HG03039 (cell line): ENCODE results near the gene PRKCSH.
"Not testable (repeated sequence)": the region's sequence is repeated elsewhere in the genome, so short reads cannot be mapped to it uniquely, and the experiment has no call there.

Experiments used
- ATAC-seq: cut with Tn5 transposase; IDR thresholded peaks from one replicate; pipeline ENCODE4 v1.9.1; 2021; ENCODE audit warnings: mild to moderate bottlenecking, moderate library complexity; ENCODE audit not compliant: unreplicated experiment

Gene PRKCSH

GRCh38 chr19:11450570-11451326, 15.3 kb downstream of the PRKCSH start:
- no peak for ATAC-seq

DNA sequence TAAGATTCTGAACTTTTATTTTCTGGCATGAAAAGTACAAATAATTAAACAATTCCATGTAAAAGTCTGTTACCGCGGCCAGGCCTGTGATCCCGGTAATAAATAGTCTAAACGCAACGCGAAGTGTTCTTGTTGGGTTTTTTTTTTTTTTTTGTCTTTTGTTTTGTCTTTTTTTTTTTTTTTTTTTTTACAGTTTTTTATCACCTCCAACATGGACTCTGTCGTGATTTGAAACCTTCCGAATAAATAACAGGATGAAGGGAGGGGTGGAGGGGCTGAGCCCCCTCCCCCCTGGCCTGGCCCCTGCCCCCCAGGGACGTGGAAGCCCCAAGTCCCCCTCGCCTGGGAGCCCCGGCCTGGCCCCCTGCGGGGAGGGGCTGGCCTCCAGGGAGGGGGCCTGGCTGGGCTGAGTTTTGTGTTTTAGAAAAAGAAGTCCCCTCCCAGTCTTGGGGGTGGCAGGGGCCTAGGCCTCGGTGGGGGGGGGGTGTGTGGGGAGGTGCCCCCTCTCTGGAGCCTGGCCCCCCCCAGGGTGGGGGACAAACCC, 16.0 kb downstream of the PRKCSH start:
- ATAC-seq = no peak

GRCh38 chr19:11451871-11452619, 16.6 kb downstream of the PRKCSH start:
- no peak for ATAC-seq

DNA sequence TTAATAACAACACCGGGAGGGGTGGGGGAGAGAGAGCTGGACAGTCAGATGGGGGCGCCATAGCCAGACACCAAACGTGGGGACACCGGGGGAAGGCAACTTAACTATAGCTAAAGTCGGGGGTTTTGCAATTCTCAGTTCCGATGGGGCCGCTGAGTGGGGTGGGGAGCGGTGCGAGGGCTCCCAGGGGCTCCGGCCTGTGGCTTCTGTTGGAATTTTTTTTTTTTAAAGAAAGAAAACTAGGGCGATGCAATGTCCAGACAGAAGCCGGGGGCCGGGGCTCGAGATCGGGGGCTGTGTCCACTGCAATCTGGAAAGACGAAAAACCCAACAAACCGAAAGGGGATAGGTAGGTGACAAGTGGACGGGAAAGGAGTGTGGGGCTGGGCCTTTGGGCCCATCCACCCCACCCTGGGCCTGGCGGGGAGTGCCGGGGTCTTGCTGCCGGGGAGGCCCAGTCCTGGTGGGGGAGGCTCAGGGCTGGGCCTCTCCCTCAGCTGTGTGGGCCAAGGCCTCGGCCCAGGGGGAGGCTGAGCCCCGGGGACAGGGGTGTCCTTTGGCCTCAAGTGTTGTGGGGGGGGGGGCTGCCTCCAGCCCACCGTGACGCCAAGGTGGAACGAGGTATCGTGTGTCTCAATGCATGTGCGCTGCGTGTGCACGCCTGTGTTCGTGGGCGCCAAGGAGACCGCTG, 17.3 kb downstream of the PRKCSH start:
- no peak for ATAC-seq

DNA sequence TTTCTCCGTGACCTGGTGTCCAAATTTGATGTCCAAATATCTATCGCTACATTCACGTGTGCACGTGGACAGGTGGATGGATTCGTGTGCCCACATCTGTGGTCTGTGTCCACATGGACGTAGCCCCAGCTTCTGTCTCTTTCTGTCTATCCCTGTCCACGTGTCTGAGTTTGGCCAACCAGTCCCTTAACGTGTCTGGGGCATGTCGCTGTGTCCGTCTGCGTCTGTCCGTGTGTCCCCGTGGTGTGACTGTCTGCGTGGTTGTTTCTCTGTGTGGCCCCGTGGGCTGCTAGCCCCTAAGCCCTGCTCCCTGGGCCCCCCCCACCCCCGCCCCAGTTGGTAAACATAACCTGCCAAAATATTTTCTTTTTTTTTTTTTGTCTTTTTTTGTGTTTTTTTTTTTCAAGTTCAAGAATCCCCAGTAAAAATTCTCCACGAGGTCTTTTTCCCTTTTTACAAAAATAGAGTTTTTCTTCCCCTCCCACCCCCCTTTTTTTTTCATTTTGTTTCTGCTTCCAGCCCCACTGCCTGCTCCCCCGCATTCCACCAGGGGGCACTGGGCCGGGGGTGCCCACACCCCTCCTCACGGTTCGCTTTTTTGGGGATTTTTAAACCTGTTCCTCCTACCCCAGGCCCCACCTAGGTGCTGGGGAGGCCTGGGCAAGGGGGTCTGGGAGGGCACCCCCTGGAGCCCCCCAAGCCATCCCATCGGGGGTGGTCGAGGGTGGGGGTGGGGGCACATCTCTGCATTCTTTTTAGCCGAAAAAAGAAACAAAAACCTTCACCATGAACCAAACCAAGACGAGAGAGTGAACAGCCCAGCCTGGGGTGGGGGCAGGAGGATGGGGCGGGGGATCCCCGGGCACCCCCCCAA, 18.3 kb downstream of the PRKCSH start:
- no peak for ATAC-seq

GRCh38 chr19:11455233-11455554, 19.8 kb downstream of the PRKCSH start:
- ATAC-seq = not testable (repeated sequence)

DNA sequence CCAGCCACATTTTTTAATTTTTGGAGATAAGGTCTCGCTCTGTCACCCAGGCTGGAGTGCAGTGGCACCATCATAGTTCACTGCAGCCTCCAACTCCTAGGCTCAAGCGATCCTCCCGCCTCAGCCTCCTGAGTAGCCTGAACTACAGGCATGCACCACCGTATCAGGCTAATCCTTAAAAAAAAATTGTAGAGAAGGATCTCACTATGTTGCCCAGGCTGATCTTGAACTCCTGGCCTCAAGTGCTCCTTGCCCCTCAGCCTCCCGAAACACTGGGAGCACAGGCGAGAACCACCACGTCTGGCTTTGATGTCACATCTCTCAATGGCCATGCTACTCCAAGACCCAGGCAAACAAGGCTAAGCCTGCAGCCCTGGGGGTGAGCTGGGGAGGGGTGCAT, 21.2 kb downstream of the PRKCSH start:
- no peak for ATAC-seq

GRCh38 chr19:11457115-11457514, 21.7 kb downstream of the PRKCSH start:
- ATAC-seq = no peak

GRCh38 chr19:11457831-11458230, 22.4 kb downstream of the PRKCSH start:
- no peak for ATAC-seq

DNA sequence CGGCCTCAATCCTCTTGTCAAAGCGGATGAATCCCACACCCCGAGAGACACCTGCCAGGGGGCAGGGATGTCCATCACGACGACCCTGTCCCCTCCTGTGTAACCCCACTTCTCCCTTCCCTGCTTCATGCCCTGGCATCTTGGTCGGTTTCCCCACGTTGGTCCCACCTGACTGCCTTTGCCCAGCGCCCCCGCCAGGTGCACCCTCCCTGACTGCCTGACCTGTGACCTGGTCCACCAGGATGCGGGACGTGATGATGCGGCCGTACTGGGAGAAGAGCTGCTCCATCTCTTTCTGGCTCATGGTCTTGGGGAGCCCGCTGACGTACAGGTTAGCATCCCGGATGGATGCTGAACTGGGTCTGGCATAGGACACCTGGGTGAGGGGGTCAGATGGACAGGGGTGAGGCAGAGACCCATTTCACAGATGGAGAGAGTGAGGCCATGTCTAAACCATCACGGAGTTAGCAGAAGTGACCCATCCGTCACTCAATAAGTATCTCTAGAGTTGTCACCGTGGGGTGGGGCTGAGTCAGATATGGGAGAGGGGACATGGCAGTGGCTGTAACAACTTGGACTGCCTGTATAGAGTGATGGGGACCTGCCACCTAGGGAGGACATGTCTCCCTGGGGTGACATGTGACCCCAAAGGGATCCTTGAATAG, 22.9 kb downstream of the PRKCSH start:
- no peak for ATAC-seq

DNA sequence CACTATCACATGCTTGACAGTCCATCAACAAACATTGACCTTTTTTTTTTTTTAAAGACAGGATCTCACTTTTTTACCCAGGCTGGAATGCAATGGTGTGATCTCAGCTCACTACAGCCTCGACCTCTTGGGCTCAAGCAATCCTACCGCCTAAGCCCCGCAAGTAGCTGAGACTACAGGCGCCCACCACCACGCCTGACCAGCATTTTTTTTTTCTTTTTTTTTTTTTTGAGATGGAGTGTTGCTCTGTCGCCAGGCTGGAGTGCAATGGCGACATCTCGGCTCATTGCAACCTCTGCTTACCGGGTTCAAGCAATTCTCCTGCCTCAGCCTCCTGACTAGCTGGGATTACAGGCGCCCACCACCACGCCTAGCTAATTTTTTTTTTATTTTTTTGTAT, 23.5 kb downstream of the PRKCSH start:
- not testable (repeated sequence) for ATAC-seq

DNA sequence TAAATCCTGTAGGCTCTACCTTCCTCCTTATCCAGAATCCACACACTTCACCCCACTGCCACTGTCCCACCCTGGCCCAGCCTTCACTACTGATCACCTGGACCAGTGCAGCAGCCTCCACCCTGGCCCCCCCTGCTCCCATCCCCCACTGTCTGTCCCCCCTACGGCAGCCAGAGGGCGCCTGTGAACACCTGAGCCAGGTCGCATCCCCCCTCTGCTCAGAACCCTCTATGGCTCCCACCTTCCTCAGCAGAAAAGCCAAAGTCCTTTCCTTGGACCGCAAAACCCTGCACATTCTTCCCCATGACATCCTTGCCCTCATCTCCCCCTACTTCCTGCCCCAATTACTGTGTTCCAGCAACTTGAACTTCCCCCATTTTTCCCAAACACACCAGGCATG, 24.8 kb downstream of the PRKCSH start:
- ATAC-seq = no peak

GRCh38 chr19:11461453-11461852, 26.0 kb downstream of the PRKCSH start:
- no peak for ATAC-seq

DNA sequence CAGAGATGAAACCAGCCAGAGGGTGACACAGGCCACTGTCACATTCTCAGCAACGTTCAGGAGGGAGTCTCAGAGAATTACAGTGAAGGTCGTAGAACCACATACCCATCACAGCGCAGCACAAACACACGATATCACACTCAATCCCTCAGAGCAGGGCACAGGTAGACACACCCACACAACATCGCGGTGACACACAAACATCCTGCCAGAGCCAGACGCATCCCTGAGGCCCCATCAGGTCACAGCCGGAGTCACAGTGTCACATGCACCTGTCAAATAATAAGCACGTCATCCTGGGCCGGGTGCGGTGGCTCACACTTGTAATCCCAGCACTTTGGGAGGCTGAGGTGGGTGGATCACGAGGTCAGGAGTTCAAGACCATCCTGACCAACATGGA, 28.0 kb downstream of the PRKCSH start:
- ATAC-seq = no peak

DNA sequence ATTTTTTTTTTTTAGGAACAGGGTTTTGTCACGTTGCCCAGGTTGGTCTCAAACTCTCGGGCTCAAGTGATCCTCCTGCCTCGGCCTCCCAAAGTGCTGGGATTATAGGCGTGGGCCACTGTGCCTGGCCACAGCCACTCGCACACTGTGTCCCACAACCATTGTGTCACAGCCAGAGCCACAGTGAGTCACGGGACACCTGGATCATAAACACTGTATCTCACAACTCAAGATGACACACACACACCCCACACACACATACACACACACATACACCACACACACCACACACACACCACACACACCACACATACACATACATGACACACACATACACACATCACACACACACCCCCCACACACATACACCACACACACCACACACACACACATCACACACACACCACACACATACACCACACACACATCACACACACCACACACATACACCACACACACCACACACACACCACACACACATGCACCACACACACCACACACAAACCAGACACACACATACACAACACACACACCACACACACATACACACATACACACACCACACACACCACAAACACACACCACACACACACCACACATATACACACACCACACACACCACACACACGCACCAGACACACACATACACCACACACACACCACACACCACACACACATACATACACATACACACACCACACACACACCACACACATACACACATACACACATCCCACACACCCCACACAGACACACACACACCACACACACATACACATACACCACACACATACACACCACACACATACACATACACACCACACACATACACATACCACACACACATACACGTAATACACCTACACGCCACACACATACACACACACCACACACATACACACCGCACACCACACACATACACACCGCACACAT, 29.2 kb downstream of the PRKCSH start:
- ATAC-seq = no peak

DNA sequence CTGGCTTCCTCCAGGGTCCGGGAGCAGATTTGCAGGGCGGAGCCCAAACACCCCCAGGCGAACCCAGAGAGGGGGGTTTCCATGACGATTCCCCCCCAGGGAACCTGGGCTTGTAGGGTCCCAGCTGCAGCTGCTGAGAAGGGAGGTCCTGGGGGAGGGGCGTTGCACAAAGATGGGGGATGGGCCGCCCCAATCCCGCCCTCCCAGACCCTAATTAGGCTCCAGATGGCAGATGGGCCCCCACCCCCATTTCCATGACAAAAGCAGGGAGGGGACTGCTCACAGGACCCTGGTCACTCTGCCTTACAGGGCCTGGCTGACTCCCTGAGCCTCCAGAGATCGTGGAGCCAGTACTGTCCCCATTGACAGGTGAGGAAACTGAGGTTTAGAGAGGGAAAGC, 30.2 kb downstream of the PRKCSH start:
- no peak for ATAC-seq

DNA sequence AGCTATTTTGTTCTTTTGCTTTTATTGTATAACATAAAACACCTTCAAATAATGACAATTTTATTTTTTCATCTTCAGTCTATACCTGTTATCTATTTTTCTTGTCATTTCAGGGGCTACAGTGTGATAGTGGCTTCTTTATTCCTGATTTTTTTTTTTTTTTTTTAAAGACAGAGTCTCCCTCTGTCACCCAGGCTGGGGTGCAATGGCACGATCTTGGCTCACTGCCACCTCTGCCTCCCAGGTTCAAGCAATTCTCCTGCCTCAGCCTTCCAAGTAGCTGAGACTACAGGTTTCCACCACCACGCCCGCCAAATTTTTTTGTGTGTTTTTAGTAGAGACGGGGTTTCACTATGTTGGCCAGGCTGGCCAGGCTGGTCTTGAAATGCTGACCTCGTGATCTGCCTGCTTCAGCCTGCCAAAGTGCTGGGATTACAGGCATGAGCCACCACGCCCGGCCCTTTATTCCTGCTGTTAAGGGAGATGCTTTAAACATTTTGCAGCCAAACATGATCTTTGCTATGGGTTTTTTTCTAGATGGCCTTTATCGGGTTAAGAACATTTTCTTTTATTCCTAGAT, 32.9 kb downstream of the PRKCSH start:
- not testable (repeated sequence) for ATAC-seq

DNA sequence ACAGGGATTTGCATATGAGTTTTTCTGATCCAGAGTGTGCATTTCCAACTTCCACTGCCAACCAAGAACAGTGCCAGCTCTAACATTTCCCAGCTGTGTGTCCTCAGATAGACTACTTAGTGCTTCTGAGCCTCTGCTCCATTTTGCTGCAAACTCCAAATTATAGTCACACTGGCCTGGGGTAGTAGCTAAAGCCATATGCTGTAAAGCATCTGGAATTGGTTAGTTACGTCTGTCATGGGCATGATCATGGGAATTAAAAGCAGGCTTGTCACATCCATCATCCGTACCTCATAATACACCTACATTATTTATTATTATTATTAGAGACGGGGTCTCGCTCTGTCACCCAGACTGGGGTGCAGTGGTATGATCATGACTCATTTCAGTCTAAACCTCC, 38.3 kb downstream of the PRKCSH start:
- no peak for ATAC-seq

DNA sequence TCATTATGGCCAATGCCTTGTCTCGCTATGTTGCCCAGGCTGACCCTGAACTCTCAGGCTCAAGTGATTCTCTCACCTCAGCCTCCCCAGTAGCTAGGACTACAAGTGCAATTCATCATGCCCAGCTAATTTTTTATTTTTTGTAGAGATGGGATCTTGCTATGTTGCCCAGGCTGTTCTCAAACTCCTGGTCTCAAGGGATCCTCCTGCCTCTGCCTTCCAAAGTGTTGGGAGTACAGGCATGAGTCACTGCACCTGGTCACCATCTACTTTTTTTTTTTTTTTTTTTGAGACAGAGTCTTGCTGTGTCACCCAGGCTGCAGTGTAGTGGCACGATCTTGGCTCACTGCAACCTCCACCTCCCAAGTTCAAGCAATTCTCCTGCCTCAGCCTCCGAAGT, 39.9 kb downstream of the PRKCSH start:
- not testable (repeated sequence) for ATAC-seq
